Ascending aorta (tissue), 2 donors: ENCODE data around the gene DDX24. TPM values are rescaled to one million over a fixed set of nuclear protein-coding genes. Genes with fewer than 3 reads are reported as not detected.

Experiments
- DNase-seq, 2 donors: peaks; one replicate each; pipeline ENCODE4 v3.0.0-alpha.2; 2019; ENCODE audit warnings: low spot score in 2 of 2
- H3K27ac ChIP-seq, 2 donors: fragments of 200-600 bp; sonication (generic); one replicate each; pipeline ENCODE4 v1.5.1; 2016 to 2017; ENCODE audit warnings: mild to moderate bottlenecking in 1 of 2
- H3K27me3 ChIP-seq: fragments of 200-600 bp; sonication (generic); one replicate; pipeline ENCODE4 v1.5.1; 2017
- H3K36me3 ChIP-seq, 2 donors: fragments of 200-600 bp; sonication (generic); one replicate each; pipeline ENCODE4 v1.5.1; 2016
- H3K4me1 ChIP-seq, 2 donors: fragments of 200-600 bp; sonication (generic); one replicate each; pipeline ENCODE4 v1.5.1; 2016 to 2017; ENCODE audit warnings: mild to moderate bottlenecking in 1 of 2
- H3K4me3 ChIP-seq, 2 donors: fragments of 200-600 bp; sonication (generic); one replicate each; pipeline ENCODE4 v1.5.1; 2016 to 2017; ENCODE audit warnings: mild to moderate bottlenecking in 1 of 2
- H3K9me3 ChIP-seq, 2 donors: fragments of 200-600 bp; sonication (generic); one replicate each; pipeline ENCODE4 v1.5.1; 2016
- intact Hi-C: fragments of 100-400 bp; cut with DNase I; formaldehyde crosslinking; loops from one replicate; pipeline ENCODE4 v1.15.1; 2023
- total RNA-seq: library from RNA; depleted of rRNA; stranded (reverse); fragments of >200 nt; gene quantifications from one replicate; pipeline ENCODE4 v1.1.0, GENCODE V29; 2016
- TF ChIP-seq, protein P1 (sequence below), 3 experiments: fragments of 200-600 bp in 2 of 3; fragments of 450-650 bp in 1 of 3; sonication (generic) in 2 of 3; IDR thresholded peaks; one replicate each; pipeline ENCODE4 v1.5.1; 2016 to 2019; ENCODE audit warnings: antibody characterized with exemption in 3 of 3, mild to moderate bottlenecking in 1 of 3, moderate library complexity in 1 of 3

The DDX24 gene
- total RNA-seq, 1 donor from 2014 or later = 104 TPM

GRCh38 chr14:94113908-94114588 lies 33.0 kb upstream of the DDX24 start:
- intact Hi-C loops = no loop called here
- no peaks in the 10 kb centered on the region for H3K27me3 ChIP-seq
- H3K36me3 ChIP-seq = no peaks in the 10 kb centered on the region
- TF ChIP-seq, protein P1, sequence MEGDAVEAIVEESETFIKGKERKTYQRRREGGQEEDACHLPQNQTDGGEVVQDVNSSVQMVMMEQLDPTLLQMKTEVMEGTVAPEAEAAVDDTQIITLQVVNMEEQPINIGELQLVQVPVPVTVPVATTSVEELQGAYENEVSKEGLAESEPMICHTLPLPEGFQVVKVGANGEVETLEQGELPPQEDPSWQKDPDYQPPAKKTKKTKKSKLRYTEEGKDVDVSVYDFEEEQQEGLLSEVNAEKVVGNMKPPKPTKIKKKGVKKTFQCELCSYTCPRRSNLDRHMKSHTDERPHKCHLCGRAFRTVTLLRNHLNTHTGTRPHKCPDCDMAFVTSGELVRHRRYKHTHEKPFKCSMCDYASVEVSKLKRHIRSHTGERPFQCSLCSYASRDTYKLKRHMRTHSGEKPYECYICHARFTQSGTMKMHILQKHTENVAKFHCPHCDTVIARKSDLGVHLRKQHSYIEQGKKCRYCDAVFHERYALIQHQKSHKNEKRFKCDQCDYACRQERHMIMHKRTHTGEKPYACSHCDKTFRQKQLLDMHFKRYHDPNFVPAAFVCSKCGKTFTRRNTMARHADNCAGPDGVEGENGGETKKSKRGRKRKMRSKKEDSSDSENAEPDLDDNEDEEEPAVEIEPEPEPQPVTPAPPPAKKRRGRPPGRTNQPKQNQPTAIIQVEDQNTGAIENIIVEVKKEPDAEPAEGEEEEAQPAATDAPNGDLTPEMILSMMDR (IDR thresholded peaks at IDR 0.05) = no peak
- DNase-seq = peak in 1 of 2 donors; percentile 24
- no peak overlapping the region for H3K4me3 ChIP-seq
- no peaks in the 10 kb centered on the region for H3K4me1 ChIP-seq
- no peaks in the 10 kb centered on the region for H3K9me3 ChIP-seq
- H3K27ac ChIP-seq = peak overlapping the region; percentile 18 to 27

GRCh38 chr14:94113490-94113889 lies 32.5 kb upstream of the DDX24 start:
- Histone ChIP-seq H3K4me1 (no peaks in the 10 kb centered on the region), H3K9me3 (no peaks in the 10 kb centered on the region), H3K27ac (peak overlapping the region in 1 of 2 donors; percentile 25), H3K36me3 (no peaks in the 10 kb centered on the region), H3K4me3 (no peak overlapping the region), H3K27me3 (no peaks in the 10 kb centered on the region)
- DNase-seq = peak in 1 of 2 donors; percentile 63
- intact Hi-C loops = no loop called here
- TF ChIP-seq, protein P1 (IDR thresholded peaks at IDR 0.05) = no peak

- intact Hi-C loops = no loop called here
- Histone ChIP-seq H3K36me3 (no peaks in the 10 kb centered on the region), H3K4me1 (no peaks in the 10 kb centered on the region), H3K27me3 (no peaks in the 10 kb centered on the region), H3K9me3 (no peaks in the 10 kb centered on the region), H3K27ac (peak overlapping the region in 1 of 2 donors; percentile 25), H3K4me3 (no peak overlapping the region)
- peak in 1 of 2 donors; percentile 37 for DNase-seq
- TF ChIP-seq, protein P1 (IDR thresholded peaks at IDR 0.05) = no peak
Observed at GRCh38 chr14:94113073-94113472, 32.1 kb upstream of the DDX24 start.

DNA sequence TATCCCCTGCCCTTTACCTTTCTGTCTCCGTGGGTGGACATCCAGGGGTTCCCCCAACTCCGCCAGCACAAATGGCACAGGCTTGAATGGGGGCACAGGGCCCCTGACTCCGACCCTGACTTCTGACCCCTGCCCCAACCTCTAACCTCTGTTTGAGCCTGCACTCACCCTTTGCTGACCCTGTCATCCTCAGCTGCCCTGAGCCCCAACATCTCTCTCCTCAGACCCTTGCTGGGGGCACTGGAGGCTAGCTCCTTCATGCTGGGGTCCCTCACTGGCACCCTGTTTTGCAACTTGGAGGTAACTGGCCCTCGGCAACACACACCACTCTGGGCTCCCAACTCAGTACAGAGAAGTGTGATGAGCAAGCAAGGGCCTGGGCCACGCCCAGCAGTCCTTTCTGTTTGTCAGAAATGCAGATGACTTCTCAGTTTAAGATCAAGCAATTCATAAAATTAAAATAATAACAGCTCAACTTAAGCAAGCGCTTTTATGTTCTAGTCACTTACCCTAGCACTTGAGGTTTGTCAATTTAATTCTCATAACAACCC lies 31.6 kb upstream of the DDX24 start:
- TF ChIP-seq, protein P1 (IDR thresholded peaks at IDR 0.05) = no peak
- peak in 1 of 2 donors; percentile 39 for DNase-seq

GRCh38 chr14:94111276-94112095 lies 30.5 kb upstream of the DDX24 start:
- intact Hi-C loops = no loop called here
- TF ChIP-seq, protein P1 (IDR thresholded peaks at IDR 0.05) = no peak
- Histone ChIP-seq H3K4me3 (peak overlapping the region; percentile 44 to 48), H3K9me3 (no peaks in the 10 kb centered on the region), H3K4me1 (no peaks in the 10 kb centered on the region), H3K27ac (peak overlapping the region; percentile 58 to 76), H3K27me3 (no peaks in the 10 kb centered on the region), H3K36me3 (no peaks in the 10 kb centered on the region)
- DNase-seq = peak in 1 of 2 donors; percentile 60

More for the DNA sequence above, 31.6 kb upstream of the DDX24 start:
- Histone ChIP-seq H3K4me1 (no peaks in the 10 kb centered on the region), H3K27me3 (no peaks in the 10 kb centered on the region), H3K9me3 (no peaks in the 10 kb centered on the region), H3K27ac (no peak overlapping the region), H3K36me3 (no peaks in the 10 kb centered on the region), H3K4me3 (no peak overlapping the region)
- intact Hi-C loops = no loop called here
